IMR-90 (cell line): ENCODE data around the gene PAAF1. TPM values are rescaled to one million over a fixed set of nuclear protein-coding genes. Genes with fewer than 3 reads are reported as not detected.

Source experiments
- ATAC-seq: fragments of 200-7000 bp; cut with Tn5 transposase; 2 replicates; pipeline ENCODE4 v1.9.1; 2020; ENCODE audit warnings: low read depth, mild to moderate bottlenecking, moderate library complexity
- BruUV-seq: library from RNA; stranded (reverse); fragments of 400-500 nt; replicated peaks from 2 replicates; lab custom pipeline; 2021; lab: Mats Ljungman, UMichigan
- CTCF ChIA-PET: fragments of 300-600 bp; formaldehyde crosslinking; extraction: SDS; loops from one replicate; lab custom pipeline; 2021; ENCODE audit warnings: antibody characterized with exemption; lab: Yijun Ruan, JAX
- POLR2A ChIA-PET: fragments of 300-600 bp; sonication (Branson Sonifier 250); formaldehyde crosslinking; loops from one replicate; lab custom pipeline; 2022; ENCODE audit warnings: antibody characterized with exemption; ENCODE audit not compliant: unreplicated experiment; lab: Charles Lee
- DNase-seq: peaks from one replicate; pipeline ENCODE4 v3.0.0; 2013
- H2AFZ ChIP-seq: replicated peaks from 2 replicates; pipeline ENCODE3; 2013; ENCODE audit warnings: low read length, mild to moderate bottlenecking; ENCODE audit not compliant: poor library complexity
- H2AK5ac ChIP-seq: 2 replicates; pipeline ENCODE4 v1.6.1; 2013; ENCODE audit warnings: low read depth, low read length, inconsistent platforms
- H2AK9ac ChIP-seq: replicated peaks from 2 replicates; pipeline ENCODE3; 2013; ENCODE audit warnings: mild to moderate bottlenecking, low read depth, low read length, moderate library complexity; ENCODE audit not compliant: poor library complexity
- H2BK120ac ChIP-seq: 2 replicates; pipeline ENCODE4 v1.6.1; 2013; ENCODE audit warnings: low read depth, low read length, inconsistent platforms
- H2BK15ac ChIP-seq: 3 replicates; pipeline ENCODE4 v1.6.1; 2013; ENCODE audit warnings: low read depth, low read length, inconsistent platforms
- H2BK20ac ChIP-seq: 2 replicates; pipeline ENCODE4 v1.6.1; 2013; ENCODE audit warnings: low read depth, mild to moderate bottlenecking, inconsistent platforms, low read length, moderate library complexity
- H2BK5ac ChIP-seq: 2 replicates; pipeline ENCODE4 v1.6.1; 2013; ENCODE audit warnings: mild to moderate bottlenecking, low read depth, low read length, inconsistent platforms; ENCODE audit not compliant: poor library complexity, severe bottlenecking
- H3K14ac ChIP-seq: replicated peaks from 2 replicates; pipeline ENCODE4 v1.6.1; 2013; ENCODE audit warnings: low read depth, low read length, inconsistent platforms
- H3K18ac ChIP-seq: 2 replicates; pipeline ENCODE4 v1.6.1; 2013; ENCODE audit warnings: low read depth, low read length, control low read depth
- H3K23ac ChIP-seq: 2 replicates; pipeline ENCODE4 v1.6.1; 2013; ENCODE audit warnings: low read depth, low read length, inconsistent platforms
- H3K27ac ChIP-seq: 2 replicates; pipeline ENCODE4 v1.5.1; 2013; ENCODE audit warnings: mild to moderate bottlenecking, control low read depth, low read length; ENCODE audit not compliant: insufficient read depth
- H3K27me3 ChIP-seq: 2 replicates; pipeline ENCODE4 v1.6.1; 2013; ENCODE audit warnings: low read length; ENCODE audit not compliant: control insufficient read depth, insufficient read depth
- H3K36me3 ChIP-seq: 2 replicates; pipeline ENCODE4 v1.6.1; 2013; ENCODE audit warnings: low read length, mixed read lengths; ENCODE audit not compliant: control insufficient read depth, insufficient read depth
- H3K4ac ChIP-seq: 2 replicates; pipeline ENCODE4 v1.6.1; 2013; ENCODE audit warnings: low read depth, low read length, inconsistent platforms
- H3K4me1 ChIP-seq: 2 replicates; pipeline ENCODE4 v1.6.1; 2013; ENCODE audit warnings: low read length, mixed read lengths; ENCODE audit not compliant: control insufficient read depth, insufficient read depth
- H3K4me2 ChIP-seq: 2 replicates; pipeline ENCODE4 v1.6.1; 2013; ENCODE audit warnings: low read depth, mild to moderate bottlenecking, control low read depth, low read length, moderate library complexity
- H3K4me3 ChIP-seq: 2 replicates; pipeline ENCODE4 v1.5.1; 2013; ENCODE audit warnings: low read depth, mild to moderate bottlenecking, control low read depth, low read length, moderate library complexity; ENCODE audit not compliant: insufficient read depth
- H3K56ac ChIP-seq: 2 replicates; pipeline ENCODE4 v1.6.1; 2013; ENCODE audit warnings: low read length, inconsistent platforms; ENCODE audit not compliant: insufficient read depth; ENCODE audit errors: extremely low read depth
- H3K79me1 ChIP-seq, 2 experiments: 2 replicates each; pipeline ENCODE4 v1.6.1; 2013; ENCODE audit warnings: low read length in 2 of 2, inconsistent platforms in 1 of 2, low read depth in 1 of 2
- H3K9ac ChIP-seq: 2 replicates; pipeline ENCODE4 v1.6.1; 2013; ENCODE audit warnings: low read depth, low read length, control low read depth
- H3K9me1 ChIP-seq: 2 replicates; pipeline ENCODE4 v1.6.1; 2013; ENCODE audit warnings: low read length, inconsistent platforms; ENCODE audit not compliant: insufficient read depth
- H3K9me3 ChIP-seq: 2 replicates; pipeline ENCODE4 v1.6.1; 2013; ENCODE audit warnings: low read length; ENCODE audit not compliant: control insufficient read depth, insufficient read depth
- H4K20me1 ChIP-seq: 2 replicates; pipeline ENCODE4 v1.6.1; 2013; ENCODE audit warnings: low read length, inconsistent platforms; ENCODE audit not compliant: insufficient read depth
- H4K5ac ChIP-seq: 2 replicates; pipeline ENCODE4 v1.6.1; 2013; ENCODE audit warnings: mild to moderate bottlenecking, low read depth, low read length, control low read depth
- H4K8ac ChIP-seq, 2 experiments: 2 replicates each; pipeline ENCODE4 v1.6.1; 2013; ENCODE audit warnings: low read depth in 2 of 2, low read length in 2 of 2, control low read depth in 1 of 2, inconsistent platforms in 1 of 2
- H4K91ac ChIP-seq: 2 replicates; pipeline ENCODE4 v1.6.1; 2013; ENCODE audit warnings: low read depth, low read length, inconsistent platforms; ENCODE audit not compliant: insufficient read depth
- MAFK ChIP-seq: IDR thresholded peaks from 2 replicates; pipeline ENCODE4 v1.6.1; 2012; ENCODE audit warnings: low read depth, low read length, improper control_type of control experiment
- WGBS, 2 experiments: methylation state at CpG; one replicate each; pipeline versions ENCODE4 v1.1.5 to v1.1.7; 2013; ENCODE audit warnings: missing lambda C conversion rate in 2 of 2; ENCODE audit not compliant: insufficient read length in 1 of 2; ENCODE audit errors: extremely low coverage in 2 of 2; 5-methylcytosine and 5-hydroxymethylcytosine counted together
- dilution Hi-C: fragments of 300-500 bp; cut with HindIII; formaldehyde crosslinking; loops from one replicate; pipeline ENCODE4 v1.14.3; 2018; ENCODE audit warnings: low sequenced_read_pairs; ENCODE audit not compliant: unreplicated experiment
- in situ Hi-C: fragments of 300-500 bp; cut with MboI; formaldehyde crosslinking; loops from 3 replicates; pipeline ENCODE4 v1.14.3; 2019; ENCODE audit warnings: low sequenced_read_pairs, inconsistent platforms, mixed read lengths
- intact Hi-C: fragments of 100-400 bp; cut with micrococcal nuclease; formaldehyde crosslinking; loops from 2 replicates; pipeline ENCODE4 v1.10.0; 2022
- polyA plus RNA-seq, 3 experiments: library from polyadenylated mRNA; depleted of rRNA; stranded (reverse); fragments of >200 nt; gene quantifications; 2 replicates each; pipeline ENCODE4 v1.2.3, GENCODE V29; 2012; ENCODE audit warnings: low replicate concordance in 1 of 3
- total RNA-seq: library from RNA; depleted of rRNA; stranded (reverse); fragments of >200 nt; gene quantifications from 2 replicates; pipeline ENCODE4 v1.2.3, GENCODE V29; 2012
- TF ChIP-seq, protein P1 (sequence below): fragments of 150-350 bp; IDR thresholded peaks from 2 replicates; pipeline ENCODE4 v1.6.1; 2017; ENCODE audit warnings: mild to moderate bottlenecking, antibody characterized with exemption, low read length, low read depth

Gene PAAF1
- total and polyA plus RNA-seq, 2 of the 4 experiments (the other 2 are of a cell fraction) = 15.1 to 16.4 TPM

DNA sequence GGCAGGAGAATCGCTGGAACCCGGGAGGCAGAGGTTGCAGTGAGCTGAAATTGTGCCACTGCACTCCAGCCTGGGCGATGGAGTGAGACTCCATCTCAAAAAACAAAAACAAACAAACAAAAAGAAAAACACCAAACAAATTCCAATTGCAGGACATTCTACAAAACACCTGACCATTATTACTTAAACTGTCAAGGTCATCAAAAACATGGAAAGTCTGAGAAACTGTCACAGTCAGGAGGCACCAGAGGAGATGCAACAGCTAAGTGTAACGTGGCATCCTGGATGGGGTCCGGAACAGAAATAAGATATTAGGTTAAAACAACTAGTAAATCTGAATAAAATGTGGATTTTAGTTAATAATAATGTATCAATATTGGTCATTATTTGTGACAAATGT lies 73.1 kb downstream of the PAAF1 start:
- Histone ChIP-seq H2AFZ (no peak overlapping the region), H3K27ac (no peak overlapping the region), H3K56ac (no peak overlapping the region), H3K4me1 (no peaks in the 10 kb centered on the region), H3K9me3 (peaks cover 6% of the 10 kb centered on the region), H4K91ac (no peak overlapping the region), H3K36me3 (no peaks in the 10 kb centered on the region), H3K18ac (no peak overlapping the region), H3K14ac (no peak overlapping the region), H2AK5ac (no peak overlapping the region), H4K5ac (no peak overlapping the region), H2BK120ac (no peak overlapping the region), H2BK5ac (no peak overlapping the region), H3K23ac (no peak overlapping the region), H3K79me1 (no peaks in the 10 kb centered on the region), H3K27me3 (no peaks in the 10 kb centered on the region; the same call in 1 of the 2 replicates), H2AK9ac (no peak overlapping the region), H4K8ac (no peak overlapping the region), H3K4me3 (no peak overlapping the region), H2BK15ac (no peak overlapping the region), H3K4me2 (no peak overlapping the region), H3K4ac (no peak overlapping the region), H3K9ac (no peak overlapping the region), H4K20me1 (no peaks in the 10 kb centered on the region), H3K9me1 (0 out of 2 replicates have a peak, but pooled peaks cover 4% of the 10 kb centered on the region), H2BK20ac (no peak overlapping the region)
- CTCF ChIA-PET = no interaction called here
- WGBS, 2 experiments = no CpG with 5 or more reads among the region's 5 CpGs
- in situ Hi-C loops (no loop called here), intact Hi-C loops (no loop called here), dilution Hi-C loops (no loop called here)
- peak; percentile 41; the same call in 1 of the 2 replicates for TF ChIP-seq MAFK
- TF ChIP-seq, protein P1, sequence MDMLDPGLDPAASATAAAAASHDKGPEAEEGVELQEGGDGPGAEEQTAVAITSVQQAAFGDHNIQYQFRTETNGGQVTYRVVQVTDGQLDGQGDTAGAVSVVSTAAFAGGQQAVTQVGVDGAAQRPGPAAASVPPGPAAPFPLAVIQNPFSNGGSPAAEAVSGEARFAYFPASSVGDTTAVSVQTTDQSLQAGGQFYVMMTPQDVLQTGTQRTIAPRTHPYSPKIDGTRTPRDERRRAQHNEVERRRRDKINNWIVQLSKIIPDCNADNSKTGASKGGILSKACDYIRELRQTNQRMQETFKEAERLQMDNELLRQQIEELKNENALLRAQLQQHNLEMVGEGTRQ = no peak
- POLR2A ChIA-PET = no interaction called here
- DNase-seq (no peak), ATAC-seq (no peak)
- no TSS peak for BruUV-seq
